ENCODE results near the gene RGS7BP.

Gene RGS7BP

DNA sequence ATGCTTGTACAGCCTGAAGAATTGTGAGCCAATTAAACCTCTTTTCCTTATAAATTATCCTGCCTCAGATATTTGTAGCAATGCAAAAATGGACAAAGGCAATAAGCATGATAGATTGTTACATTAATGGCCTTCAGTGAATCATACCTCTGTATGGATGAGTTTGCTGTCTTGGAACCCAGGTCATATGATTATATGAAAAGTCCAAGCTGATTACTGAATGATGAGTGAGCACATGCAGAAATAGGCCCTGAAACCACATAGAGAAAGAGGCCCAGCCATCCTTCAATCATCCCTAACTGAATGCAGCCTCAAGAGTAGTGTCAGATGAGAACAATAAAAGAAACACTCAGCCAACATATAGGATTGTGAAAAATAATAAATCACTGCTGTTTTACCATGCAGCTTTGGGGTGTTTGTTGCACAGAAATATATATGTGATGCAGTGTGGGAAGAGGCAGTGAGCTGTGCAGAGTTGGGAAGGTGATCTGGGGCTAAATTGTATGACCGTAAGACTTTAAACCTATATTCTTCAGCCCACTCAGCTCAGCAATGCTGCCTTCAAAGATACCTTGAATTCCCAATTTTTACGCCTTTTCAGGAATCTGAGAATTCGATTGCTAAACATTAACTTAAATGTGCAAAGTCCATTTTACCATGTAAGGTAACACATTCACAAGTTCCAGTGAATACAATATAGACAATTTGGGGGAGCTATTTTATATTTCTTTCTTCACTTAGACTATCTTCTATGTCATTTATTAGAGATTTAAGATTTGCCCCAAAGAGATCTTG, 148.1 kb downstream of the RGS7BP start:
- H3K27me3 ChIP-seq = no peaks in the 10 kb centered on the region
- no peak for DNase-seq
- H3K9me3 ChIP-seq = no peaks in the 10 kb centered on the region
- TF ChIP-seq, protein P1, sequence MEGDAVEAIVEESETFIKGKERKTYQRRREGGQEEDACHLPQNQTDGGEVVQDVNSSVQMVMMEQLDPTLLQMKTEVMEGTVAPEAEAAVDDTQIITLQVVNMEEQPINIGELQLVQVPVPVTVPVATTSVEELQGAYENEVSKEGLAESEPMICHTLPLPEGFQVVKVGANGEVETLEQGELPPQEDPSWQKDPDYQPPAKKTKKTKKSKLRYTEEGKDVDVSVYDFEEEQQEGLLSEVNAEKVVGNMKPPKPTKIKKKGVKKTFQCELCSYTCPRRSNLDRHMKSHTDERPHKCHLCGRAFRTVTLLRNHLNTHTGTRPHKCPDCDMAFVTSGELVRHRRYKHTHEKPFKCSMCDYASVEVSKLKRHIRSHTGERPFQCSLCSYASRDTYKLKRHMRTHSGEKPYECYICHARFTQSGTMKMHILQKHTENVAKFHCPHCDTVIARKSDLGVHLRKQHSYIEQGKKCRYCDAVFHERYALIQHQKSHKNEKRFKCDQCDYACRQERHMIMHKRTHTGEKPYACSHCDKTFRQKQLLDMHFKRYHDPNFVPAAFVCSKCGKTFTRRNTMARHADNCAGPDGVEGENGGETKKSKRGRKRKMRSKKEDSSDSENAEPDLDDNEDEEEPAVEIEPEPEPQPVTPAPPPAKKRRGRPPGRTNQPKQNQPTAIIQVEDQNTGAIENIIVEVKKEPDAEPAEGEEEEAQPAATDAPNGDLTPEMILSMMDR (IDR thresholded peaks at IDR 0.05) = no peak
- H3K27ac ChIP-seq = no peak overlapping the region
- no peak overlapping the region for H3K4me3 ChIP-seq
- H3K36me3 ChIP-seq = no peaks in the 10 kb centered on the region
- H3K4me1 ChIP-seq = no peaks in the 10 kb centered on the region
- intact Hi-C loops (cut with DNase I; ENCODE audit: low total_unique reads) = loop anchor here (10.0 kb wide), 1 partner anchor 841 kb away; no protein-coding TSS in a partner anchor

DNA sequence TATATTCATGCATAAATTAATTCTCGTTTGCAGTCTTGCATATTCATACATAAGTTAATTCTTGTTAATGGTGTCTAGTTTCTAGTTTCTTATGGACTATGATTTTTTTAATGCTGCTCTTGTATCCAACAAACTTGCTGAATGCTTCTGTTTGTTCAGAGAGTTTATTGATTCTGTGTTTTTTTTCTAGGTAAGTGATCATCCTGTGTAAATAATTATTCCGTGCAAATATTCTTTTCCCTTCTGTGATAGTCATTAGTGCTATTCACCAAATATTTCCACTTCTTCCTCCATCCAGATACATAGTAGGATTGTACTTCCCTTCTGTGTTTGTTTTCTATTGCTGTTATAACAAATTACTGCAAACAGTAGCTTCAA, 148.7 kb downstream of the RGS7BP start:
- H3K27ac ChIP-seq = no peak overlapping the region
- H3K4me1 ChIP-seq = no peaks in the 10 kb centered on the region
- no peaks in the 10 kb centered on the region for H3K9me3 ChIP-seq
- DNase-seq = no peak
- H3K36me3 ChIP-seq = no peaks in the 10 kb centered on the region
- TF ChIP-seq, protein P1 (IDR thresholded peaks at IDR 0.05) = no peak
- H3K4me3 ChIP-seq = no peak overlapping the region
- intact Hi-C loops (cut with DNase I; ENCODE audit: low total_unique reads) = loop anchor here (10.0 kb wide), 1 partner anchor 840 kb away; no protein-coding TSS in a partner anchor
- no peaks in the 10 kb centered on the region for H3K27me3 ChIP-seq

DNA sequence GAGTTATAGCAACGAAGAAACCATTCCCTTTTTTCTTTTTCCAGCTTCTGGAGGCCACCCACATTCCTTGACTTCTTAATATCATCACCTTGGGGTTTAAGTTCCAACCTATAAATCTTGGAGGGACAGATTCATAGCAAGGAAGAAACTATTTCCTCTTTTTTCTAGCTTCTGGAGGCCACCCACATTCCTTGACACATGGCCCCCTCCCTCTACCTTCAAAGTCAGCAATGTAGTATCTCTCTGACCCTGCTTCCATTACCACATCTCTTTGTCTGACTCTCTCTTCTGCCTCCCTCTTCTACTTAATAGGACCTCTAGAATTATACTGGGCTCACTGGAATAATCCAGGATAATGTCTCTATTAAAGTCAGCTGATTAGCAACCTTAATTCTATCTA, 149.8 kb downstream of the RGS7BP start:
- TF ChIP-seq, protein P1 (IDR thresholded peaks at IDR 0.05) = no peak
- Histone ChIP-seq H3K4me3 (no peak overlapping the region), H3K9me3 (no peaks in the 10 kb centered on the region), H3K4me1 (no peaks in the 10 kb centered on the region), H3K27ac (no peak overlapping the region), H3K27me3 (no peaks in the 10 kb centered on the region), H3K36me3 (no peaks in the 10 kb centered on the region)
- DNase-seq = no peak
- intact Hi-C loops (cut with DNase I; ENCODE audit: low total_unique reads) = loop anchor here (10.0 kb wide), 1 partner anchor 839 kb away; no protein-coding TSS in a partner anchor

DNA sequence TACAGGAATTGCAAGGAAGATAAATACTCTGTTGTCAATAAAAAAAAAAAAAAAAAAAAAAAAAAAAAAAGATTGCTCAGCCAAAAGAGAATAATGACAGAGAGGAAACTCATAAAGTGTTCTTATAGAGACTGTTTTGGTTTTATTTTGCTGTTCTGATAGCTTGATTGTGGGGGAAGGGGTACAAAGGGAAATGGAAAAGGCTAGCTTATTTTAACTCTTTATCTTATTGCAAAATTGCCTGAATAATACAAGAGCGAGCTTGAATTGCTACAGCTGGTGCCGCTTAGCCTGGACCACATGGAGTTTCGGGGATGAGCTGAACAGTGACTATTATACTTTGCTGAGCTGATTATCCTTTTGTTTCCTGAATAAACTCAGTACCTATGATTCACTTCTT, 153.5 kb downstream of the RGS7BP start:
- H3K36me3 ChIP-seq = no peaks in the 10 kb centered on the region
- DNase-seq = no peak
- no peaks in the 10 kb centered on the region for H3K27me3 ChIP-seq
- H3K4me3 ChIP-seq = no peak overlapping the region
- intact Hi-C loops (cut with DNase I; ENCODE audit: low total_unique reads) = loop anchor here (10.0 kb wide), 1 partner anchor 836 kb away; no protein-coding TSS in a partner anchor
- TF ChIP-seq, protein P1 (IDR thresholded peaks at IDR 0.05) = no peak
- no peaks in the 10 kb centered on the region for H3K4me1 ChIP-seq
- no peaks in the 10 kb centered on the region for H3K9me3 ChIP-seq
- H3K27ac ChIP-seq = no peak overlapping the region
